GM12878 (cell line): Measurements from ENCODE around the gene CFAP161. TPM values are rescaled to one million over a fixed set of nuclear protein-coding genes. Genes with fewer than 3 reads are reported as not detected.

Experiments used
- ATAC-seq: fragments of 200-7000 bp; cut with Tn5 transposase; 3 replicates; pipeline ENCODE4 v1.9.1; 2020; ENCODE audit warnings: mild to moderate bottlenecking, moderate library complexity
- BruUV-seq: library from RNA; stranded (reverse); fragments of 400-500 nt; replicated peaks from 2 replicates; lab custom pipeline; 2021; lab: Mats Ljungman, UMichigan
- CTCF ChIA-PET: fragments of 300-600 bp; sonication (Branson Sonifier 250); formaldehyde crosslinking; extraction: SDS; loops from one replicate; lab custom pipeline; 2021; ENCODE audit warnings: inconsistent platforms; lab: Yijun Ruan, JAX
- POLR2A ChIA-PET: fragments of 350-600 bp; formaldehyde crosslinking; extraction: SDS; loops from one replicate; lab custom pipeline; 2021; ENCODE audit warnings: inconsistent platforms; lab: Charles Lee
- RAD21 ChIA-PET: fragments of 300-600 bp; sonication (Branson Sonifier 250); formaldehyde crosslinking; loops from one replicate; lab custom pipeline; 2023; ENCODE audit warnings: antibody characterized with exemption; ENCODE audit not compliant: unreplicated experiment; lab: Charles Lee
- SMC1A ChIA-PET: fragments of 300-600 bp; sonication (Branson Sonifier 250); formaldehyde crosslinking; loops from one replicate; lab custom pipeline; 2023; ENCODE audit not compliant: unreplicated experiment, uncharacterized antibody; lab: Charles Lee
- DNase-seq: peaks from one replicate; pipeline ENCODE4 v3.0.0-alpha.2; 2011; ENCODE audit warnings: low read depth, low spot score
- FAIRE-seq: peaks from 3 replicates; lab custom pipeline; 2011; peaks lifted over from hg19 to GRCh38; lab: Jason Lieb, UNC
- H2AFZ ChIP-seq: 2 replicates; pipeline ENCODE4 v1.6.0; 2011; ENCODE audit warnings: low read depth, low read length, control low read depth; ENCODE audit not compliant: control insufficient read depth
- H3K27ac ChIP-seq: 2 replicates; pipeline ENCODE4 v1.5.1; 2011; ENCODE audit warnings: control low read depth; ENCODE audit not compliant: control insufficient read depth, insufficient read depth
- H3K27me3 ChIP-seq, 2 experiments: replicated peaks in 1 of 2; 2 replicates each; pipeline versions ENCODE4 v1.6.0 to v1.6.1; 2011; ENCODE audit warnings: low read length in 1 of 2; ENCODE audit not compliant: control insufficient read depth in 2 of 2, insufficient read depth in 2 of 2
- H3K36me3 ChIP-seq, 2 experiments: 2 replicates each; pipeline ENCODE4 v1.5.1; 2011; ENCODE audit warnings: low read length in 1 of 2; ENCODE audit not compliant: control insufficient read depth in 2 of 2, insufficient read depth in 2 of 2
- H3K4me1 ChIP-seq: 2 replicates; pipeline ENCODE4 v1.6.1; 2011; ENCODE audit warnings: mild to moderate bottlenecking, low read length, moderate library complexity, mixed read lengths; ENCODE audit not compliant: control insufficient read depth, insufficient read depth
- H3K4me2 ChIP-seq: 2 replicates; pipeline ENCODE4 v1.6.0; 2011; ENCODE audit warnings: control low read depth; ENCODE audit not compliant: control insufficient read depth, insufficient read depth
- H3K4me3 ChIP-seq: fragments of 200-600 bp; sonication (generic); 2 replicates; pipeline ENCODE4 v1.5.1; 2016
- H3K79me2 ChIP-seq: 2 replicates; pipeline ENCODE4 v1.6.0; 2011; ENCODE audit warnings: low read length; ENCODE audit not compliant: control insufficient read depth, insufficient read depth
- H3K9ac ChIP-seq: 2 replicates; pipeline ENCODE4 v1.8.0; 2011; ENCODE audit warnings: low read length, control low read depth, mixed read lengths; ENCODE audit not compliant: control insufficient read depth, insufficient read depth
- H3K9me3 ChIP-seq: replicated peaks from 3 replicates; pipeline ENCODE4 v1.5.1; 2011; ENCODE audit warnings: mild to moderate bottlenecking, low read length; ENCODE audit not compliant: control insufficient read depth, insufficient read depth
- H4K20me1 ChIP-seq: 2 replicates; pipeline ENCODE4 v1.6.0; 2011; ENCODE audit not compliant: control insufficient read depth, insufficient read depth
- DPF2 ChIP-seq: fragments of 450-650 bp; IDR thresholded peaks from 2 replicates; pipeline ENCODE4 v1.6.1; 2017; ENCODE audit warnings: mild to moderate bottlenecking
- IRF3 ChIP-seq: fragments of 450-650 bp; IDR thresholded peaks from 2 replicates; pipeline ENCODE4 v1.6.1; 2014; ENCODE audit warnings: mild to moderate bottlenecking
- MLLT1 ChIP-seq: fragments of 450-650 bp; IDR thresholded peaks from 2 replicates; pipeline ENCODE4 v1.6.1; 2016; ENCODE audit warnings: mild to moderate bottlenecking
- PAX8 ChIP-seq: fragments of 450-650 bp; IDR thresholded peaks from 2 replicates; pipeline ENCODE4 v1.6.1; 2017; ENCODE audit warnings: mild to moderate bottlenecking, moderate library complexity
- POLR2AphosphoS5 ChIP-seq: IDR thresholded peaks from 2 replicates; pipeline ENCODE4 v1.6.1; 2011; ENCODE audit warnings: mild to moderate bottlenecking, low read length, inconsistent platforms
- RB1 ChIP-seq: fragments of 450-650 bp; formaldehyde crosslinking; IDR thresholded peaks from 2 replicates; pipeline ENCODE4 v1.6.1; 2017; ENCODE audit warnings: mild to moderate bottlenecking, borderline replicate concordance
- RBBP5 ChIP-seq: fragments of 200-600 bp; sonication (generic); conservative IDR thresholded peaks from 2 replicates; pipeline ENCODE4 v1.6.1; 2016
- RUNX3 ChIP-seq: IDR thresholded peaks from 2 replicates; pipeline ENCODE4 v1.6.1; 2012; ENCODE audit warnings: low read length, inconsistent platforms
- SUZ12 ChIP-seq: fragments of 200-600 bp; sonication (generic); IDR thresholded peaks from one replicate; pipeline ENCODE4 v1.6.1; 2018; ENCODE audit warnings: antibody characterized with exemption, mild to moderate bottlenecking; ENCODE audit not compliant: unreplicated experiment
- TBL1XR1 ChIP-seq: IDR thresholded peaks from 2 replicates; pipeline ENCODE4 v1.6.1; 2012; ENCODE audit warnings: low read depth, low read length, improper control_type of control experiment
- ZNF622 ChIP-seq: fragments of 450-650 bp; IDR thresholded peaks from 2 replicates; pipeline ENCODE4 v1.6.1; 2017; ENCODE audit warnings: mild to moderate bottlenecking, inconsistent platforms
- WGBS: methylation state at CpG from one replicate; pipeline ENCODE4 v1.1.6; 2016; ENCODE audit warnings: low lambda C conversion rate; ENCODE audit not compliant: insufficient replicate concordance, insufficient coverage; ENCODE audit errors: missing lambda C conversion rate; 5-methylcytosine and 5-hydroxymethylcytosine counted together
- in situ Hi-C: fragments of 300-500 bp; cut with MboI; formaldehyde crosslinking; loops from 9 replicates; pipeline ENCODE4 v1.14.3; 2018; ENCODE audit warnings: mixed read lengths
- intact Hi-C: fragments of 100-400 bp; cut with micrococcal nuclease; formaldehyde crosslinking; loops from one replicate; pipeline ENCODE4 v1.14.2; 2022; ENCODE audit not compliant: unreplicated experiment
- polyA plus RNA-seq, 11 experiments: library from polyadenylated mRNA; depleted of rRNA in 4 of 11; unstranded in 6 of 11; stranded (reverse) in 5 of 11; fragments of >200 nt; fragmentation: Nextera tagmentation in 4 of 11; fragmentation: Illumina TruSeq in 1 of 11; extraction: Ambion mirVana in 4 of 11; extraction: Trizol in 1 of 11; gene quantifications; 1 replicate in 1 of 11; 2 replicates in 10 of 11; pipeline versions ENCODE4 v1.2.1 to v1.2.3, GENCODE V29; 2011 to 2016; ENCODE audit warnings: inconsistent platforms in 2 of 11, missing spikeins in 2 of 11, low read depth in 1 of 11
- total RNA-seq, 4 experiments: library from RNA; depleted of rRNA in 3 of 4; stranded (reverse); fragments of >200 nt in 3 of 4; fragmentation: Illumina TruSeq in 1 of 4; extraction: Trizol in 1 of 4; gene quantifications; 2 replicates each; pipeline versions ENCODE4 v1.2.1 to v1.2.3, GENCODE V29; 2013 to 2021

CFAP161 gene
- total and polyA plus RNA-seq, 10 of the 15 experiments (the other 5 are each of a cell fraction or from before 2014, with no cell fraction given): 0.31 TPM; not detected in 9

- TF ChIP-seq MLLT1 (no peak), TBL1XR1 (no peak), RB1 (no peak), RBBP5 (no peak), ZNF622 (no peak), RUNX3 (no peak), DPF2 (no peak), POLR2AphosphoS5 (no peak), IRF3 (no peak), PAX8 (no peak)
These were observed 55.7 kb downstream of the CFAP161 start (continued) for GRCh38 chr15:81189583-81190283.

- no peaks in the 10 kb centered on the region for H3K4me1 ChIP-seq
- ATAC-seq (no peak), FAIRE-seq (no peak), DNase-seq (no peak)
- H3K4me2 ChIP-seq: no peak overlapping the region
- in situ Hi-C loops (no loop called here), intact Hi-C loops (no loop called here)
- no peak overlapping the region for H3K27ac ChIP-seq
- WGBS: 58% methylated on average over 3 of the region's 3 CpGs
- H3K36me3 ChIP-seq: no peaks in the 10 kb centered on the region
- no peaks in the 10 kb centered on the region for H3K9me3 ChIP-seq
- no peaks in the 10 kb centered on the region for H4K20me1 ChIP-seq
- H3K9ac ChIP-seq: no peak overlapping the region
- SMC1A ChIA-PET: interaction anchor here (1.0 kb wide), 1 partner anchor 75 kb away, joined by 3 read pairs; no protein-coding TSS in a partner anchor
- RAD21 ChIA-PET: no interaction called here
- POLR2A ChIA-PET: no interaction called here
- H3K27me3 ChIP-seq: no peaks in the 10 kb centered on the region; a peak in 1 of 4 replicates
- no TSS peak for BruUV-seq
- CTCF ChIA-PET: interaction anchor here (2.1 kb wide), 1 partner anchor 75 kb away, joined by 12 read pairs; no protein-coding TSS in a partner anchor
- no peak overlapping the region for H2AFZ ChIP-seq
- no peak for TF ChIP-seq SUZ12
- TF ChIP-seq, all 136 proteins: peak for 0
- no peak overlapping the region for H3K4me3 ChIP-seq
- H3K79me2 ChIP-seq: no peaks in the 10 kb centered on the region
These were observed 56.9 kb downstream of the CFAP161 start for GRCh38 chr15:81190922-81191507.
